HG03045 (cell line): ENCODE data around the gene TMEM132E.

Source experiments
- ATAC-seq: cut with Tn5 transposase; IDR thresholded peaks from one replicate; pipeline ENCODE4 v1.9.1; 2021; ENCODE audit warnings: mild to moderate bottlenecking, moderate library complexity; ENCODE audit not compliant: unreplicated experiment

TMEM132E gene

DNA sequence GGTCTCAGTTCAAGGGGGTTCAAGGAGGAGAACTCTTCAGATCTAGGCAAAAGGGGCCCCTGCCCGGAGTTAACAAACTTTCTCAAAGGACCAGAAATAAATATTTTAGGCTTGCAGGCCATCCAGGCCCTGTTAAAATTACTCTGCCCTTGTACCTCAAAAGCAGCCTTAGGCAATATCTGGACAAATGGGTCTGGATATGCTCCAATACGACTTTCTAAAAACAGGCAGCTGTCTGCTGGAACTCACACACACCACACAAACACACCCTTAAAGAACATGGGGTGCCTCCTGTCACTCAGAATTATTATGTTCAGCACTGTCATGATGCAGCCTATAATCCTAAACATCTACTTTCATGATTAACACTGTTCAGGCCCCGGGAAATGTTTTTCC lies 75.5 kb downstream of the TMEM132E start:
- ATAC-seq, result no peak

DNA sequence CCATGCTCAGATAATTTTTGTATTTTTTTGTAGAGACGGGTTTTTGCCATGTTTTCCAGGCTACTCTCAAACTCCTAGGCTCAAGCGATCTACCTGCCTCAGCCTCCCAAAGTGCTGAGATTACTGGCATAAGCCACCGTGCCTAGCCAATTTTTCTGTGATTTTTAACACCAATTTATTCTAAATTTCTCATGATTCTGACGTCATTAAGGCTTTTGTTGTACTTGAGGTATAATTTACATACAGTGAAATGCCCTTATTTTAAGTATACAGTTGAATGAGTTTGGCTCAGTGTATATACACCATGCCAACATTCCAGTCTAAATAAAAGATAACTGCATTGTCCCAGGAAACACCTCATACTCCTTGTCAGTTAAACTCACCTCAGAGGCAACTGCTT lies 77.4 kb downstream of the TMEM132E start:
- no peak for ATAC-seq

DNA sequence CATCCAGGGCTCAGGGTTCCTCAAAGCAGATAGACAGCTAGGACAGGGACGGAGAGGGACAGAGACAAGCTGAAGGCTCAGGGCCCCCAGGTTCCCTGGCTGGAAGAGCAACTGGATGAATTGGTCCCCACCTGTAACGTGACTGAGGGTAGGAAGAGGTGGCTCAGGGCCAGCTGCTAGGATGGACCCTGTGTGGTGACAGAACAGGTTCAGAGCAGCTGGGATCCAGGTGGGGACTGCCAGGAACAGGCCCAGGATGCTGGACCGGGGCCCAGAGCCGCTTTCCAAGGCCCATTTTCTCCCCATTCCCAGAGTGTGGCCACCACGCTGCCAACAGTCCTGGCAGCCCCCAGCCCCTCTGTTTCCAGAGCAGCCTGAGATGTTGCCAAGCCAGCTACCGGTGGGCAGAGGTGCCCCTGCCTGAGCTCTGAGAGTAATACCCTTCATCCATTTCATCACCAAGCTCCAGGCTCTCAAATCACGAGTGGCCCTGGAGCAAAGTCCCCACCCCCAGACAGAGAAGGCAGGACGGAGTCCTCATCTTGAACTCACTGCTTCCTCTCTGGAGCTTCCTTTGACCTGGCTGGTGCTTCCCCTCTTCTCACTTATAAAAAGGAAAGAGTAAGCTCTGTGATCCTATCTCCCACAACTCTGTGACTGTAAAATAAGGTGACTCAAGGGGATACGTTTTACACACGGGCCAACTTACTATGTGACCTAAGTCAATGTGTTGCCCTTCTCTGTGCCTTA lies 79.6 kb downstream of the TMEM132E start:
- no peak for ATAC-seq

DNA sequence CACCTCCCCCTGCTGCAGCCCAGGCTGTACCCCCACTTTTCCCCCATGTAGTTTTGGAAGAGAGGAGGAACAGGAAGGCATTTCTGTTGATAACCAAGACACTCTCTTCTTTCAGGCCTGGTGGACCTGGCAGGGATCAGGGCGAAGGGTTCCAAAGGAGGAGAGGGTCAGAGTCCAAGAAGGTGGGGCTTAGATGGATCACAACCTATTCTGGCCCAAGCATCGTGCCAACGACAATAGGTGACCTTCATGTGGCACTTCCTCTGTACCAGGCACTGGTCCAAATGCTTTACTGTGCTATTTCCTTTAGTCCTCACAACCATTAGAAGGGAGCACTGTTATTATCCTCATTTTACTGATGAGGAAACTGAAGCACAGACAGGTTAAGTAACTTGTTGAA lies 84.3 kb downstream of the TMEM132E start:
- ATAC-seq, result no peak

DNA sequence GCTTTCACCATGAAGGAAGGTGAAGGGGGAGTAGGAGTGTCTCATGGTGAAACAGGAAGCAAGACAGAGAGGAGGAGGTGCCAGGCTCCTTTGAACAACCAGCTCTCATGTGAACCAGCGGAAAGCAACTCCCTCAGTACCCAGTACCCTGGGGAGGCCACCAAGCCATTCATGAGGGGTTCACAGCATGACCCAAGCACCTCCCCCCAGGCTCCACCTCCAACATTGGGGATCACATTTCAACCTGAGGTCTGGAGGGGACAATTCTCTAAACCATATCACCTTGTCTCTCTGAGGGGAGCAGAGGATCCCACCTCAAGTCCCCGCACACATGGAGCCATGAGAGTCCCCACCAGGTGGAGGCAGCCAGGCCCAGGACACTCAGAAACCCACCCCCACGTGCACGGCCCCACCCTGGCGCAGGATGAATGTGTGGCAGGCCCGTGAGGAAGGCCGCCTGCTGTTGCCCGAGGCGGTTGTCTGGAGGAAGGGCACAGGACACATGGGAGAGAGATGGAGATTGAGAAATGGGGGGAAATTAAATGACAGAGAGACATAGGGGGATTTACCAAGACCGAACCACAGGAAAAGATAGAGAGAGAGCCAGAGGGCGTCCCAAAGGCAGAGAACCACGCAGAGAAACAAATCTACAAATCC lies 85.9 kb downstream of the TMEM132E start:
- ATAC-seq, result no peak

DNA sequence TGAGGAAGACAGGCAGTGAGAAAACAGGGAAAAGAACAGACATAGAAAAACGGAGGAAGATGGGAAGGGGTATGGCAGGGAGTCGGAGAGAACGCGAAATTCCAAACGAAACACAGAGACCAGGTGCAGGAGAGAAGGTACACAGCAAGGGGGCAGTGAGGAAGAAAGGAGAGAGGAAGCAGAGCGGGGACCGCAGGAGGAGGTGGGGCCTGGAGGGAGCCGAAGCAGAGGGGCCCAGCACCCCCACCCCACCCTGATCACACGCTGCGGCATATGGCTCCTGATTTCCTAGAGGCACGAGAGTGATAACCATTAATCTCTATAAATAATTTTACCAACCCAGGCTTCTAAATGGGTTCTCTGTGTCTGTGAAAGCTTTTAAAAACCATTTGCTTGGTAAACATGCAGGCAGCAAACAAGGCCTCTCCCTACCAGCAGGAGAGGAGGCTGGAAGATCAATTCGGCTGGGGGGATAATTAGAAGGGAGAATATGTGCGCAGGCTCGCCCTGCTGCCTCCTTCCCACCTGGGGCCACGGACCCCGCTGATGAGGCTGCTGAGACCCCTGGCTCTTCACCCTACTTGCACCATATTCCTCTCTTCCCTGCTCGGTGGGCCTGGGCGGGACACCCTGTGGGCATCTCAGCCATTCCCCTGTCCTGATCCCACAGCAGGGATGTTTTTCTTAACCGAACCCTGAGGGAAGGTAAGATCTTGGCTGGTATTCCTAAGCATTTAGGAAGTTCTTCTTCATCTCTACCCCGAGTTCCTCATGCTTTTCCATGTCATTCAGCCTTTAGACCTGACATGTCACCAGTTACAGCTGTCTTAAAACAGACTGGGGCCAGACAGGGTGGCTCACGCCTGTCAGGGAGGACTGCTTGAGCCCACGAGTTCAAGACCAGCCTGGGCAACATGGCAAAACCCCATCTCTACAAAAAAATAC lies 86.7 kb downstream of the TMEM132E start:
- no peak for ATAC-seq

DNA sequence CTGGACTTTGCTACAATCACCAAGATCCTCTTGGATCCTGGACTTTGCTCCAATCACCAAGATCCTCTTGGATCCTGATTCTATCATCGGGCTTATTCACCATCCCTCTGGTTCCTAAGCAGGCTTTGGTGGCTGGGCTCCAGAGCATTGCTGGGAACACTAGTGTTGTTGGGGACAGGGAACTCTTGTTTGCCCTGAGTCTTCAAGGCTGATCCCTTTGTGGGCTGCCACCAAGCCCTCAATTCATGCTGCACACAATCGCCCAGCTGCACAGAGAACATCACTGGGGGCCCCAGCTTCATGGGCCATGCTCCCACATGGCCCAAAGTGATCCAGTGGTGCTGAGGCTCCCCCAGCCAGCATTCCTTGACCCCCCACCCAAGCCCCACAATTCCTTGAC lies 88.3 kb downstream of the TMEM132E start:
- no peak for ATAC-seq

DNA sequence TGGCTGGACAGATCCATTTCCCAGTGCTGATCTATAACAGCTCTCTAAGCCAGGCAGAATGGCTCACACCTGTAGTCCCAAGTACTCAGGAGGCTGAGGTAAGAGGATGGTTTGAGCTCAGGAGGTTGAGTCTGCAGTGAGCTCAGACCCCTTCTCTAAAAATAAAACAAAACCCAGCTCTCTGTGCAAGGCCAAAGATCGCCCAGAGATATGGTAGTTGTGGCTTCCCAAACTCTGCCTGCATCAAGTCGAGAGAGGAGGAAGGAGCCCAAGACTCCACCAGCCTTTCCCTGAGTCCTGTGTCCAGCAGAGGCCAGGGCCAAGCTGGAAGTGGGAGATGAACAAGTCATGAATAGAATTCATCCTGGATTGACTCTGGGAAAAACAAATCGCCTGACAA lies 88.8 kb downstream of the TMEM132E start:
- ATAC-seq, result no peak

DNA sequence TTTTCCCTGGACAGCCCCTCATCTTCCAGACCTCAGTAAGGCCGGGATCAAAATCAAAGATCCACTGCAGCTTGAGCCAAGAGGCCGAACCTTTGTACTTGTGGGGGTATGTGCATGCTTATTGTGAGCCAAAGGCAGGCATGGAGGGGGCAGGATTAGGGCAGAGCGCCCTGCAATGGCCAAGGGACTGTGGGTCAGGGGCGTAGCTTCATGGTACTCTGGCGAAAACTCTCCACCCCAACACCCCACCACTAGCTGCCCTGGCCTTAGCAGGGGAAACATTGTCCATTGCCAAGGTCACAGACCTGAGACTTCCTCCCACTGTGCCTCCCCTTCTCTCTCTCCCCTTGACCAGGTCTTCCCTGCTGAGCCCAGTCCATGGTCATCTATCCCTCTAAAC lies 90.1 kb downstream of the TMEM132E start:
- no peak for ATAC-seq

DNA sequence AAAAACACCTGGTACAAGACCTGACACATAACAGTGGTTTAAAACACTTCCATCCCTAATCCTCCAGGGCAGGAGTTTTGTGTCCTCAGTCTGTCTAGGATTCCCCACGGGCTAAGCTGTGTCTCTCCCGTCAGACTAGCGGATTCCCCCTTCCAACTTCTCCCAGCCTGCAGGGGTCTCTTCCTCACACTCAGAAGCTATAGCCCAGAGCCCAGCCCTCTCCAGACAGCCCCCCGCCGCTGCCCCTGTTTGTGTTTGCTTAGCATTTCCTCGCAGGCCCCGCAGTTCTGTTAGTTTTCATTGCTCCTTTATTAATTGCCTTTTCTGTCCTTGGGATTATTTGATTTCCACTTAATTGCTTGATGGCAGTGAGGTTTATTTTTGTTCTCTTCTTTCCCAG lies 91.2 kb downstream of the TMEM132E start:
- ATAC-seq, result no peak

DNA sequence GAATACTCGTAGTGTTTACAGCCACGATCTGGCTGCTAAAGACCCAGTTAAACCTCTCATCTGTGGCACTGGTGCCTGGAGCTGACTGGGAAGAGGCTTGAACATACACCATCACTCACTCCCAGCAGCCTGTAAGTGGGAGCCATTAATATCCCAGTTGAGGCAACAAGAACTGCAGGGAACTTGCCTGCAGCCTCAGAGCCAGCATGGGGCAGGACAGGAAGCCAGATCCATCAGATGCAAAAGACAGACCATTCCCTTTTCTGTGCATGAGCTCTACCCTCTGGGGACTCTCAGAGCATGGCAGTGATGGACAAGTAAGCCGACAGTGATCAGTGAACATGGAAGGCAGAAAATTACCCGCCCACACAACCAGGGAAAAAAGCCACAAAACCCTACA lies 91.8 kb downstream of the TMEM132E start:
- ATAC-seq, result no peak

DNA sequence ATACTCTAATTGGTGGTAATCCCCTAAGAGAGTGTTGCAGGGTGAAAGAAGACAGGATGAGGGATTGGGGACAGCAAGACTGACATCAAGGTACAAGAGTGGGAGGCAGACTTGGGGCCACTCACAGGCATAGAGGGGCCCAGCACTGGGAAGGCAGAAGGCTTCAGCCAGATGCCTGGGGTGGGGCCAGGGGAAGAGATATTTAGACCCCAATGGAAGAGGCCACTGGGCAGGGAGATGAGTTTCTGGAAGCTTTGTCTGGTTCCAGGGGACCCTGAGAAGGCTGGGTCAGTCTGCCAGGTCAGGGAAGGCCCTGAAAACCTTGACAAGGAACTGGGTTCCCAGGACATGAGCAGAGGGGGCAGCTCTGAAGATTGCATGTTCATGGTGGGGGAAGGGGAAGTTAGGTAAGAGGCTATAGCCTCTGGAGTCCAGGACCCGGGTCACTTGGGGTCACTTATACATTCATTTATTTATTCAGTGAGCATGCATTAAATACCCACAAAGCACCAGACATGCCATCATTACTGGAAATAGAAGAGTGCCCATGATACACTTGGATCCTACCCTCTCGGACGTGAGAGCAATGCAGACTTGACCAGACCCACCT lies 92.9 kb downstream of the TMEM132E start:
- no peak for ATAC-seq

DNA sequence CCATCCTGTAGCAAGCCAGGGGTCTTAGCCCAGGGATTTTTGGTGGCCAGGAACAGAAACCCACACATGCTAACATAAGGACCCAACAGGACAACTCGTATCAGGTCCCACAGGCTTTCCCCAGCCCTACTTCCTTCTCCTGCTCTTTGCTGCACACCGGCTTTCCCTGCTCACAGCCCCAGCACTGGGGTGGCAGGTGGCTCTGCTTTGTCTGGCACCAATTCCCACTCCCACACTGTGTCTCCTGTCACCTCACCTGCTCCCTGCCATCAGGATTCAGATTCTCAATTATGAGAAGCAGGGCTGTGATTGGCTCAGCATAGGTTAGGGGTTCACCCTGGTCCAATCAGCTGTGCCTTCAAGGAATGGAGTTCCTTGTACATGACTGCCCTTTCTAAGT lies 94.1 kb downstream of the TMEM132E start:
- ATAC-seq, result no peak

DNA sequence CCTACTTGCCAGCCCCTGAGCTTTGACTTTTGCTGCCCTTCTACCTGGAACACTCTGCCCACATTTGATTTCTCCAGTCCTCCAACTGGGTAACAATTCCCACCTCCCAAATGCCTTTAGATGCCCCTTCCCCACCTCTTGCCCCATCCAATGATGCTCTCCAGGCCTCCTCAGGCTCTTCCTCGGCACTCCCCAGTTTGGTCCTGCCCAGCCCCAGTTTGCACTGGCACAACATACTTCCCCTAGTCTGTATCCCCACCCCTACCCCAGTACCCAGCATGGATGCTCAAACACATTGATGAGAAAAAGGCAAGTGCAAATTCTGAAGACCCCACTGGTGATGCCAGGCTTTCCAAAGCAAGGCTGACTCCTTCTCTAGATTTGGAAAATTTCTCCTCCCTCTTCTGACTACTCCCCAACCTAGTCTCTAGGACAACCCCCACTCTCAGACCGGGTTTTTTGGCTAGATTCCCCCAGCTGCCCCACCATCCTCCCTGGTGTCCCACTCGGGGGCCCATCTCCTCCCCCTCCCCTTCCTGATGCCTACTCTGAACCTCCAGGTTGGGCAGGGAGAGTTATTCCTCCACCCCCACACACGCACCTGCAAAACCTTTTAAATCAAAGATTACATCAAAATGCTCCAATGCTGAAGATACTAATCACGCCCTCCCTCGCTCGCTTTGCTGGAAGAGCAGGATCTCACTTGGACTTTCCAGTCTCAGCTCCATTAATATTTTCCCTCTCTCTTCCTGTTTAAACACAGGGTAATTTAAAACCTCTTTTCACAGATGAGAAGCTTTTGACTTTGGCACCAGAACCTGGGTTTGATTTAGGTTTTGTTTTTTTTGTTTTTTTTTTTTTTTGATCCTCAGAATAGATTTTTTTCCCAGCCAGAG lies 94.9 kb downstream of the TMEM132E start:
- ATAC-seq, result no peak

DNA sequence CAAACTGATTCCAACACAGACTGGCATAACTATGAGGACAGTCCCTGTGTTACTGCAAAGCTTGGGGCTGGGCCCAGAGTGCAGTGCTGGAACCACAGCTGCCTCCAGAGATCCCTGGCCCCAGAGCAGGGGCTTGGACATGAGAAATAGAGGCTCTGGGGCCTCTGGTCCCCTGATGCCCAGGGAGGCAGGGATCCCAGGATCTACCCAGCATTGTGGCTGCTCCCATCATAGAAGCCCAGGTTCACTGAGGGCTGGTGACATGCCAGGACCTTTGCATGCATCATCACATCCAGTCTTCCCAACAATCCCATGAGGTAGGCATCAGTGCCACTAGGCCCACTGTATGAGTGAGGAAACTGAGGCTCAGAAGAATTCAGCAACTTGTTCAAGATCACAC lies 95.8 kb downstream of the TMEM132E start:
- ATAC-seq, result no peak

DNA sequence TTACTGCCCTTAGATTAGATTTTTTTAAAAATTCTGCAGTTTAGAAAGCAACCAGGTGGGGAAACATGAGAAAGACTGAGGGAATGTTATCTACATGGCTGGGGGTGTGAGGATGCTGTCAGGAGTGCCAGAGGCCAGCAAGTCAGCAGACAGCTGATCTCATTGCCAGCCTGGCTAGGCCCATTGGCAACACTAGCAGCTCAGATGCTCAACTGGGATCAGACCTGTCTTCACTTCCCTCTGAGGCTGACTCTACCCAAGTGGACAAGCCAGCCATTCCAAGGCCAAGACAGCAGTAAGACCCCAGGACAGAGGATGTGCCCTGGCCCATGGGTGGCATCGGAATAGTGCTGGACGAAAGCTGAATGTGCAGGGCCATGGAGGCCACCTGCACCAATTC lies 96.2 kb downstream of the TMEM132E start:
- no peak for ATAC-seq

DNA sequence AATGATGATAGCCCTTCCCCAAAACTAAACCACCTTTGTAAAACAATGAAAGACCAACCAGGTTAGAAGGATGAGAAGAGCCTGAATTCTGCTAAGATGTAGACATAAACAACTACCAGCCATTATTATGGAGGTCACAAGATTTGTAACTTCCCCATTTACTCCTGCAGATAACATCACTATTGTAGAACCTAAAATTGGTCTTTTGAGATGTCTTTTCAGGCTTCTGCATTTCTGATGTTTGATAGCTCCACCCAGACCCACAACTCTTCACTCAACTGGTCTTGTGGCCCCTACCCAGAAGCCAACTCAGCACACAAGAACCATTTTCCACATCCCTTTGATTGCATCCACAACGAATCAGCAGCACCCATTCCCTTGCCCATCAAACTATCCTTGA lies 100.8 kb downstream of the TMEM132E start:
- ATAC-seq, result no peak

DNA sequence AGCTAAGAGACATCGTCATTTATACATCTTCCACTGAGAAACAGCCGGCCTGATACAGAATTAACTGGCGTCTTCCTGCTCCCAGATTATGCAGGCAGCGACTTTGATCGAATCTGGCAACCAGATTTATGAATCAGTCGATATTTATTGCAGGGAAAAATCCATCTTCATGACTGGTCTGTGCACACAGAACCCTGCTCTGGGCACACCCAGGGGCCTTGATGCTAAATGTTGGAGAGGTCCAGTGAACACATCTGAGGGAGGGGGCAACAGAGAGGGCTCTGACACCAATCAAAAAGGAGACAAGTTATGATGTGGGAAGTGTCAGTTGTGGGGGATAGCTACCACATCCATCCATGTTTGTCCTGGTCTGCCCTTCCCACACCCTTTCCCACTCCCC lies 102.9 kb downstream of the TMEM132E start:
- ATAC-seq, result no peak

DNA sequence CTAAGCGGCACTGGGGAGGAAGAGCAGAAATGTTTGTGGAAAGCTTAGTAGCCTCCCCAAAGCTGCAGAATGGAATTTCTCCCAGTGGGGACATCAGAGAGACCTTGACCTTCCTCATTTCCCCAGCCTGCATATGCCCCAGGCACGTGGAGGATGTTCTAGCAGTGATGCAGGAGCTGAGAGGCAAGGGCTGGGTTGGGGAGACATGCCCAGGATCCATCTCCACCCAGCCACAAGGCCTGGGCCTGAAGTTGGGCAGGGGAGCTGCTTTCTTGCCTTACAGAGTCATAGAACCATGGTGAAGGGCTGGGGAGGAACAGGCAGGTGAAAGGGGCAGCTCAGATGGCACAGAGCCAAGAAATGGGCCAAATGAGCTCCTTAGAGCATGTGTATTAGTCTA lies 104.0 kb downstream of the TMEM132E start:
- no peak for ATAC-seq
